ENCODE data around the gene TIAM2. TPM values are rescaled to one million over a fixed set of nuclear protein-coding genes. Genes with fewer than 3 reads are reported as not detected.

Gene TIAM2
- total RNA-seq, 6 donors from 2014 or later, result 5.6 to 25.1 (median 7.7) TPM

DNA sequence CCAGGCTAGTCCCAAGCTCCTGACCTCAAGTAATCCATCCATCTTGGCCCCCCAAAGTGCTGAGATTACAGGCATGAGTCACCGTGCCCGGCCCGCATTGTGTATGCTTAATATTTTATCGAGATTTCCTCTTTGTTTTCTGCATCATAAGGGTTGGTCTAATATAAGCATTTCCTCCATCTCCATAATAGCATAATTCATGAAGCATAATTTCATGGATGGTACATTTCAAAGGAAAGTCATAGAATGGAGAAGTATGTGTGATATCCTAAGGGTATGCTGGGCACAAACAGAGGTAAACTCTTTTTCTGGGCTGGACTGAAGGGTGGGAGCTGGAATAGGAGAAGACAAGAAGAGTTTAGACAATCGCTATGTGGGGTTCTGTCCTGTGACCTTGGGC lies 17.5 kb upstream of the TIAM2 start:
- no peak overlapping the region for H3K4me3 ChIP-seq
- H3K27ac ChIP-seq, result no peak overlapping the region
- ATAC-seq (ENCODE audit: low FRiP score in 2 of 2) (no peak), DNase-seq (no peak)
- TF ChIP-seq POLR2A (IDR thresholded peaks at IDR 0.05), result no peak
- no peaks in the 10 kb centered on the region for H3K4me1 ChIP-seq
- H3K36me3 ChIP-seq, result no peaks in the 10 kb centered on the region
- no peaks in the 10 kb centered on the region for H3K27me3 ChIP-seq
- H3K9me3 ChIP-seq, result no peaks in the 10 kb centered on the region
- WGBS, 2 donors, result 95% methylated on average over 5 of the region's 5 CpGs

DNA sequence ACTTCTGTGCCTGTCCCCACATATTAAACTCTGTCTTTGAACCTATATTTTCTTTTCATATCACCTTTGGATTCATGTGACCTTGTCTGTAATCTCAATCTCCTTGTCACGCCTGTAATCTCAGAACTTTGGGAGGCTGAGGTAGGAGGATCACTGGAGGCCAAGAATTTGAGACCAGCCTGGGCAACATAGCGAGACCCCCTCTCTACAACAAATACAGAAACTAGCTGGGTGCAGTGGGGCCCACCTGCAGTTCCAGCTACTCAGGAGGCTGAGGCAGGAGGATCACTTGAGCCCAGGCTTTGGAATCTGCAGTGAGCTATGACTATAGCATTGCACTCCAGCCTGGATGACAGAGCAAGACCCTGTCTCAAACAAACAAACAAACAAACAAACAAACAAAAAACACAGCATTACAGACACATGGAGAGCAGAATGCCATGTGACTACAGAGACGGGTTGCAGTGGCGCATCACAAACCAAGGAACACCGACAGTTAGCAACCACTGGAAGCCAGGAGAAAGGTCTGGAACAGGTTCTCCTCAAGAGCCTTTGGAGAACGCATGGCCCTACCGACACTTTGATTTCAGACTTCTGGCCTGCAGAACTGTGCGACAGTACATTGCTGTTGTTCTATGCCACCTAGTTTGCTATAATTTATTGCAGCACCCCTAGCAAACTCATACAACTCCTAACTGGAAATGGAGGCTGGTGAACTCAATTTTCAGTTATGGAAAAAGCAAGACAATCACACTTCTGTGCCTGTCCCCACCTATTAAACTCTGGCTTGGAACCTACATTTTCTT lies 14.6 kb upstream of the TIAM2 start:
- 92 to 95% methylated on average over 8 of the region's 8 CpGs for WGBS, 2 donors
- H3K27ac ChIP-seq, result no peak overlapping the region

DNA sequence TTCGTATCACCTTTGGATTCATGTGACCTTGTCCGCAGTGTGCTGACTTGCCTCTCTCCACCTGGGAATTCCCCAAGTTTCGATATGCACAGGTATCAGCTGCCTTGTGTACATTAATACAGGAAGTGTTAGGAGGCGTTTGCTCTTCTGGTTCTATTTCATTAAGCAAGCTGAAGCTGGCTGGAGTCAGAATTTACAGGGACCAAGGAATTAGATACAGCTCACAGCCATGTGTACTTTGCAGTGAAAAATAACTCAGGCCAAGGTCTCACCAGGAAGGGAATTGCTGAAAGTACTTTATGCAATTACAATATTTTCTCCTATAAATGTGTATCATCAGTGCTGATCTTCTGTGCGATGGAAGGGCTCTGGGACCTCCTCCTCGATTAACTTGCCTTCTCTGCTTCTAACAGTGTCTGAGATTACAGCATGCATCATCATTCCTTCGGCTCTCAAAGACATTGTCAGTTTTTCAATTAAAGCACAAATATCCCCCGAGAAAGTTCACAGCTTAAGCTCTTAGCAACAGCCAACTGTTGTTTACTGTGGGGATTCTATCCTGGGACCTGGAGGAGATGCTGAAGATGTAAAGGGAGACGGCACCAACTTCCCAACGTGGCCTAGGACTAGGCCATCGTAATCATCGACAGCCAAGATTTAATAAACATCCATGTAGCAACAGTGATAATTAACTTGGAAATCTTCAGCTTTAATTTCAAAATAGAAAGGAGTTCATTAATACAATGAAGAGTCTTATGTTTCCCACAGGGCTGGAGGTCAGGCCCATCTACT lies 13.8 kb upstream of the TIAM2 start:
- no peak for ATAC-seq (ENCODE audit: low FRiP score in 2 of 2)
- no peaks in the 10 kb centered on the region for H3K9me3 ChIP-seq
- TF ChIP-seq EP300 (IDR thresholded peaks at IDR 0.05) (no peak), POLR2A (IDR thresholded peaks at IDR 0.05) (no peak), POLR2AphosphoS5 (IDR thresholded peaks at IDR 0.05) (no peak)
- TF ChIP-seq, protein P1, sequence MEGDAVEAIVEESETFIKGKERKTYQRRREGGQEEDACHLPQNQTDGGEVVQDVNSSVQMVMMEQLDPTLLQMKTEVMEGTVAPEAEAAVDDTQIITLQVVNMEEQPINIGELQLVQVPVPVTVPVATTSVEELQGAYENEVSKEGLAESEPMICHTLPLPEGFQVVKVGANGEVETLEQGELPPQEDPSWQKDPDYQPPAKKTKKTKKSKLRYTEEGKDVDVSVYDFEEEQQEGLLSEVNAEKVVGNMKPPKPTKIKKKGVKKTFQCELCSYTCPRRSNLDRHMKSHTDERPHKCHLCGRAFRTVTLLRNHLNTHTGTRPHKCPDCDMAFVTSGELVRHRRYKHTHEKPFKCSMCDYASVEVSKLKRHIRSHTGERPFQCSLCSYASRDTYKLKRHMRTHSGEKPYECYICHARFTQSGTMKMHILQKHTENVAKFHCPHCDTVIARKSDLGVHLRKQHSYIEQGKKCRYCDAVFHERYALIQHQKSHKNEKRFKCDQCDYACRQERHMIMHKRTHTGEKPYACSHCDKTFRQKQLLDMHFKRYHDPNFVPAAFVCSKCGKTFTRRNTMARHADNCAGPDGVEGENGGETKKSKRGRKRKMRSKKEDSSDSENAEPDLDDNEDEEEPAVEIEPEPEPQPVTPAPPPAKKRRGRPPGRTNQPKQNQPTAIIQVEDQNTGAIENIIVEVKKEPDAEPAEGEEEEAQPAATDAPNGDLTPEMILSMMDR (IDR thresholded peaks at IDR 0.05), result no peak
- no peak for DNase-seq
- no peaks in the 10 kb centered on the region for H3K4me1 ChIP-seq
- no peaks in the 10 kb centered on the region for H3K27me3 ChIP-seq
- no peak overlapping the region for H3K27ac ChIP-seq
- H3K36me3 ChIP-seq, result no peaks in the 10 kb centered on the region
- H3K4me3 ChIP-seq, result no peak overlapping the region
- whole genome bisulfite sequencing, 2 donors, result 74 to 82% methylated on average over 12 of the region's 12 CpGs

More for the DNA sequence above, 14.6 kb upstream of the TIAM2 start:
- DNase-seq (no peak), ATAC-seq (ENCODE audit: low FRiP score in 2 of 2) (no peak)
- Histone ChIP-seq H3K4me1 (no peaks in the 10 kb centered on the region), H3K36me3 (no peaks in the 10 kb centered on the region), H3K27me3 (no peaks in the 10 kb centered on the region), H3K9me3 (no peaks in the 10 kb centered on the region), H3K4me3 (no peak overlapping the region)
- TF ChIP-seq, protein P1 (IDR thresholded peaks at IDR 0.05), result no peak
- no peak for TF ChIP-seq POLR2AphosphoS5 (IDR thresholded peaks at IDR 0.05)

- DNase-seq (no peak), ATAC-seq (ENCODE audit: low FRiP score in 2 of 2) (no peak)
- H3K4me1 ChIP-seq, result no peaks in the 10 kb centered on the region
- H3K4me3 ChIP-seq, result no peak overlapping the region
- 84 to 91% methylated on average over 4 of the region's 4 CpGs for WGBS, 2 donors
- no peaks in the 10 kb centered on the region for H3K36me3 ChIP-seq
- TF ChIP-seq POLR2AphosphoS5 (IDR thresholded peaks at IDR 0.05), result no peak
- TF ChIP-seq, protein P1 (IDR thresholded peaks at IDR 0.05), result no peak
- TF ChIP-seq EP300 (IDR thresholded peaks at IDR 0.05), result no peak
- no peak for TF ChIP-seq POLR2A (IDR thresholded peaks at IDR 0.05)
- H3K27ac ChIP-seq, result no peak overlapping the region
- no peaks in the 10 kb centered on the region for H3K27me3 ChIP-seq
- no peaks in the 10 kb centered on the region for H3K9me3 ChIP-seq
Observed at GRCh38 chr6:154984146-154984545, 11.0 kb upstream of the TIAM2 start.

DNA sequence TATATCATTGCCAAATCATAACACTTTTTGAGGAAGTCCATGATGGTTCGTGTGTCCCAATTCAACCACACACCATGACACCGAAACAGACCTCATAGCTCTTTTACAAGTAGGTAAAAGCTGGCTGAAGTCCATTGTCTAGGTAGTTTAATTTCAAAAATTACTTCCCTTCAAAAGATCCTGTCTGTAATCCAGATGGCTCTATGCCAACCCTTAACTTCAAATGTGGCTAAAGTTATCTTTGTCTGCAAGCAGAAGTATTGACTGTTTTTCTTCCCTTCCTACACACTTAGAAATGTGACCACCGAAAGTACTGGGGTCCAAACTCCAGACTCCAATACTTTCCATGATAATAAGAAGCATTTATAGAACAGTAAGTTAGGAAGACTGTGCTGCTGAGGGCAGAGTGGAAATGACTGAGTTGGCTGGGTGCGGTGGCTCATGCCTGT lies 8.3 kb upstream of the TIAM2 start:
- 46 to 50% methylated on average over 4 of the region's 4 CpGs for WGBS, 2 donors
- no peak for DNase-seq
- no peak for ATAC-seq (ENCODE audit: low FRiP score in 2 of 2)
- Histone ChIP-seq H3K4me3 (no peak overlapping the region), H3K36me3 (no peaks in the 10 kb centered on the region), H3K9me3 (no peaks in the 10 kb centered on the region), H3K27ac (no peak overlapping the region), H3K4me1 (no peaks in the 10 kb centered on the region), H3K27me3 (no peaks in the 10 kb centered on the region)
- TF ChIP-seq EP300 (IDR thresholded peaks at IDR 0.05) (no peak), POLR2AphosphoS5 (IDR thresholded peaks at IDR 0.05) (no peak), POLR2A (IDR thresholded peaks at IDR 0.05) (no peak)
- TF ChIP-seq, protein P1 (IDR thresholded peaks at IDR 0.05), result no peak

All from upper lobe of left lung (tissue), 6 donors.